HEK293T (cell line): ENCODE results near the gene NEK3.
"Not testable (repeated sequence)": the region's sequence is repeated elsewhere in the genome, so short reads cannot be mapped to it uniquely, and the experiment has no call there.

Experiments
- CTCF ChIA-PET: fragments of 350-600 bp; formaldehyde crosslinking; extraction: SDS; loops from one replicate; lab custom pipeline; 2021; ENCODE audit warnings: antibody characterized with exemption, inconsistent platforms; lab: Yijun Ruan, JAX
- POLR2A ChIA-PET: fragments of 350-600 bp; formaldehyde crosslinking; extraction: SDS; loops from one replicate; lab custom pipeline; 2020; ENCODE audit warnings: antibody characterized with exemption, inconsistent platforms; lab: Yijun Ruan, JAX
- DNase-seq: peaks from one replicate; pipeline ENCODE4 v3.0.0; 2012; ENCODE audit warnings: mixed read lengths; ENCODE audit errors: extremely low spot score
- CTBP1 ChIP-seq: fragments of 450-650 bp; IDR thresholded peaks from 2 replicates; pipeline ENCODE4 v1.6.1; 2016; ENCODE audit warnings: borderline replicate concordance
- FOXA1 ChIP-seq: fragments of 450-650 bp; IDR thresholded peaks from 2 replicates; pipeline ENCODE4 v1.6.1; 2016; ENCODE audit warnings: mild to moderate bottlenecking
- FOXK2 ChIP-seq: fragments of 450-650 bp; IDR thresholded peaks from 2 replicates; pipeline ENCODE4 v1.6.1; 2016; ENCODE audit warnings: mild to moderate bottlenecking
- FOXM1 ChIP-seq: fragments of 450-650 bp; IDR thresholded peaks from 2 replicates; pipeline ENCODE4 v1.6.1; 2017; ENCODE audit warnings: mild to moderate bottlenecking, borderline replicate concordance
- L3MBTL2 ChIP-seq: fragments of 450-650 bp; conservative IDR thresholded peaks from 2 replicates; pipeline ENCODE4 v1.6.1; 2016; ENCODE audit warnings: mild to moderate bottlenecking
- NFRKB ChIP-seq: fragments of 450-650 bp; IDR thresholded peaks from 2 replicates; pipeline ENCODE4 v1.6.1; 2016; ENCODE audit warnings: mild to moderate bottlenecking, moderate library complexity
- SUZ12 ChIP-seq: fragments of 450-650 bp; IDR thresholded peaks from 2 replicates; pipeline ENCODE4 v1.6.1; 2016; ENCODE audit warnings: mild to moderate bottlenecking
- TARDBP ChIP-seq: fragments of 450-650 bp; IDR thresholded peaks from 2 replicates; pipeline ENCODE4 v1.6.1; 2016
- ZNF384 ChIP-seq: fragments of 450-650 bp; IDR thresholded peaks from 2 replicates; pipeline ENCODE4 v1.6.1; 2016

Gene NEK3

GRCh38 chr13:52159159-52159982, at the start of gene NEK3:
TSS of gene NEK3 (minus strand) at chr13:52159597. CDS start at chr13:52156191, 3,406 bp downstream.
- TF ChIP-seq L3MBTL2: peak; percentile 100
- no peak for TF ChIP-seq FOXA1
- no peak for TF ChIP-seq FOXM1
- TF ChIP-seq ZNF384: no peak
- CTCF ChIA-PET: interaction anchor here (1.1 kb wide), 1 partner anchor 292 kb away, joined by 3 read pairs; no protein-coding TSS in a partner anchor
- POLR2A ChIA-PET: no interaction called here
- DNase-seq: peak; percentile 87

GRCh38 chr13:52208384-52208783, 49.0 kb upstream of the NEK3 start:
- POLR2A ChIA-PET, CTCF ChIA-PET, DNase-seq: not testable (repeated sequence)

- POLR2A ChIA-PET, CTCF ChIA-PET, DNase-seq: not testable (repeated sequence)
Observed at GRCh38 chr13:52207896-52208295, 48.5 kb upstream of the NEK3 start.

GRCh38 chr13:52207337-52207736, 47.9 kb upstream of the NEK3 start:
- POLR2A ChIA-PET, DNase-seq, CTCF ChIA-PET: not testable (repeated sequence)

- DNase-seq, CTCF ChIA-PET, POLR2A ChIA-PET: not testable (repeated sequence)
Observed at GRCh38 chr13:52204546-52204945, 45.1 kb upstream of the NEK3 start.

- CTCF ChIA-PET, POLR2A ChIA-PET, DNase-seq: not testable (repeated sequence)
Observed at GRCh38 chr13:52203864-52204263, 44.5 kb upstream of the NEK3 start.

GRCh38 chr13:52202506-52202905, 43.1 kb upstream of the NEK3 start:
- ChIA-PET POLR2A (interaction anchor here (1.0 kb wide), 1 partner anchor 8 kb away, joined by 4 read pairs; no protein-coding TSS in a partner anchor), CTCF (interaction anchor here (0.6 kb wide), 1 partner anchor 364 kb away, joined by 3 read pairs; no protein-coding TSS in a partner anchor)
- DNase-seq: not testable (repeated sequence)

- POLR2A ChIA-PET, CTCF ChIA-PET: not testable (repeated sequence)
- peak; percentile 19 for DNase-seq
Observed at GRCh38 chr13:52201439-52202193, 42.2 kb upstream of the NEK3 start.

GRCh38 chr13:52195401-52195837, 36.0 kb upstream of the NEK3 start:
- POLR2A ChIA-PET: no interaction called here

GRCh38 chr13:52194184-52194868, 34.9 kb upstream of the NEK3 start:
- TF ChIP-seq L3MBTL2: peak; percentile 44
- no peak for TF ChIP-seq TARDBP
- TF ChIP-seq CTBP1: peak; percentile 91
- peak; percentile 82 for DNase-seq
- CTCF ChIA-PET: no interaction called here
- POLR2A ChIA-PET: interaction anchor here (1.0 to 1.7 kb wide), 8 partner anchors 8 to 741 kb away, joined by 3 to 6 read pairs (median 4); partner anchors contain the start of genes ALG11 and INTS6

More at GRCh38 chr13:52195401-52195837, 36.0 kb upstream of the NEK3 start:
- TF ChIP-seq TARDBP (no peak), NFRKB (no peak), SUZ12 (no peak), FOXK2 (no peak)
- CTCF ChIA-PET: no interaction called here
- no peak for DNase-seq

GRCh38 chr13:52193587-52194183, 34.3 kb upstream of the NEK3 start:
- DNase-seq, CTCF ChIA-PET: not testable (repeated sequence)
- POLR2A ChIA-PET: interaction anchor here (1.0 to 1.7 kb wide), 8 partner anchors 8 to 741 kb away, joined by 3 to 6 read pairs (median 4); partner anchors contain the start of genes ALG11 and INTS6

GRCh38 chr13:52187424-52188187, 28.2 kb upstream of the NEK3 start:
- POLR2A ChIA-PET, DNase-seq: not testable (repeated sequence)
- CTCF ChIA-PET: interaction anchor here (0.6 kb wide), 1 partner anchor 9 kb away, joined by 3 read pairs; no protein-coding TSS in a partner anchor
